ENCODE results near the gene UGT1A8. TPM values are rescaled to one million over a fixed set of nuclear protein-coding genes. Genes with fewer than 3 reads are reported as not detected.

Gene UGT1A8
- total RNA-seq, 1 donor = not detected

DNA sequence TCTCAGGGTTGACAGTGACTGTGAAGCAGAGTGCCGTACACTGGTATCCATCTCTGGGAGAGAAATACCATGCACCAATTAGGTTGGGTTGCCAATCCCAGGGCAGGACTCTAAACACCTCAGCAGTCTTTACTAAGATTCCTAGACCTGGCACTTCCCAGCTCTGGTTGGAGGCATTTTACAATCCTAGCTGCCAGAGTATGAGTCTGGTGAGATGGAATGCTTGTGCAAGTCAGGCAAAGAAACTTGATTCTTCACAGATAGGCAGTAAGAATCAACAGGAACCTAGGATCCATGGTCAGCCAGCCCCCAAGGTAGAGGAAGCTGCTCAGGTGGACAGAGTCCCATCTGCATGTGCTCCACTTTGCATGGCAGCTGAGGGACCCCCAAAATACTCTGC lies 89.3 kb downstream of the UGT1A8 start:
- H3K27ac ChIP-seq (ENCODE audit: low read depth, low read length) = peak overlapping the region; percentile 44

DNA sequence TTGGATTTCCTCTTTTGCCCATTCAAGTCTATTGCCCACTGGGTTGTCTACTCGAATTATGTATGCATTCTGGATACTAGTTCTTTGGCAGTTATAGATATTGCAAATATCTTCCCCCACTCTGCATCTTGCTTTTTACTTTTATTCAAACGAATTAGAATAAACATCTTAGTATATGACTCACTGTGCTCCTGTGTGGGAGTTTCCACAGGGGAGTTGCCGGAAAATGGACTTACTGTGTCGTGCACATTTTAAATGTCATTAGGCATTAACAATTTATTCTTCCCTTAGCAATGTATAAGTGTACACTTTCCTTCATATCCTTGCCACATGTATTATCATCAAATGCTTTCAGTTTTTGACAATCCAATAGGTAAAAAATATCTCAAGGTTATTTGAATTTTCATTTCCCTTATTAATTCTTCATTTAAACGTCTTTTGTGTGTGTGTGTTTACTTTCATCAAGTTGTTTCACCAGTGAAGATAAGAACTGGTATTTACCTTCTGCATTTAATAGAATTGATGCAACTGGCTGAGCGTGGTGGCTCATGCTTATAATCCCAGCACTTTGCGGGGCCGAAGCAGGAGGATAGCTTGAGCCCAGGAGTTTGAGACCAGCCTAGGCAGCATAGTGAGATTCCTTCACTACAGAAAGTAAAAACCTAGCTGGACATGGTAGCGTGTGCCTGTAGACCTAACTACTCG lies 90.7 kb downstream of the UGT1A8 start:
- H3K9me3 ChIP-seq (ENCODE audit: low read depth, low read length) = no peaks in the 10 kb centered on the region
- H2AFZ ChIP-seq (ENCODE audit: low read length) = no peak overlapping the region
- no peaks in the 10 kb centered on the region for H3K79me2 ChIP-seq (ENCODE audit: insufficient read depth, low read length)
- no peaks in the 10 kb centered on the region for H4K20me1 ChIP-seq (ENCODE audit: insufficient read depth, low read length)
- TF ChIP-seq, protein P1, sequence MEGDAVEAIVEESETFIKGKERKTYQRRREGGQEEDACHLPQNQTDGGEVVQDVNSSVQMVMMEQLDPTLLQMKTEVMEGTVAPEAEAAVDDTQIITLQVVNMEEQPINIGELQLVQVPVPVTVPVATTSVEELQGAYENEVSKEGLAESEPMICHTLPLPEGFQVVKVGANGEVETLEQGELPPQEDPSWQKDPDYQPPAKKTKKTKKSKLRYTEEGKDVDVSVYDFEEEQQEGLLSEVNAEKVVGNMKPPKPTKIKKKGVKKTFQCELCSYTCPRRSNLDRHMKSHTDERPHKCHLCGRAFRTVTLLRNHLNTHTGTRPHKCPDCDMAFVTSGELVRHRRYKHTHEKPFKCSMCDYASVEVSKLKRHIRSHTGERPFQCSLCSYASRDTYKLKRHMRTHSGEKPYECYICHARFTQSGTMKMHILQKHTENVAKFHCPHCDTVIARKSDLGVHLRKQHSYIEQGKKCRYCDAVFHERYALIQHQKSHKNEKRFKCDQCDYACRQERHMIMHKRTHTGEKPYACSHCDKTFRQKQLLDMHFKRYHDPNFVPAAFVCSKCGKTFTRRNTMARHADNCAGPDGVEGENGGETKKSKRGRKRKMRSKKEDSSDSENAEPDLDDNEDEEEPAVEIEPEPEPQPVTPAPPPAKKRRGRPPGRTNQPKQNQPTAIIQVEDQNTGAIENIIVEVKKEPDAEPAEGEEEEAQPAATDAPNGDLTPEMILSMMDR (IDR thresholded peaks at IDR 0.05; ENCODE audit: extremely low read depth, low read depth, low read length) = no peak
- H3K4me2 ChIP-seq (ENCODE audit: insufficient read depth, low read length) = peak overlapping the region; percentile 26
- no peak overlapping the region for H3K4me3 ChIP-seq (ENCODE audit: insufficient read depth, low read length)
- H3K27me3 ChIP-seq (ENCODE audit: insufficient read depth, low read length) = peaks cover 9% of the 10 kb centered on the region
- no peak overlapping the region for H3K27ac ChIP-seq (ENCODE audit: low read depth, low read length)
- H3K36me3 ChIP-seq (ENCODE audit: insufficient read depth, low read length) = no peaks in the 10 kb centered on the region
- no peak for DNase-seq (ENCODE audit: insufficient read length, low spot score, missing footprints)
- peaks cover 28% of the 10 kb centered on the region for H3K4me1 ChIP-seq (ENCODE audit: insufficient read depth, low read length)

More for the DNA sequence above, 89.3 kb downstream of the UGT1A8 start:
- Histone ChIP-seq H2AFZ (ENCODE audit: low read length) (no peak overlapping the region), H3K36me3 (ENCODE audit: insufficient read depth, low read length) (no peaks in the 10 kb centered on the region), H3K4me3 (ENCODE audit: insufficient read depth, low read length) (no peak overlapping the region), H3K27me3 (ENCODE audit: insufficient read depth, low read length) (peaks cover 2% of the 10 kb centered on the region), H3K79me2 (ENCODE audit: insufficient read depth, low read length) (no peaks in the 10 kb centered on the region), H3K4me1 (ENCODE audit: insufficient read depth, low read length) (peaks cover 28% of the 10 kb centered on the region), H3K9me3 (ENCODE audit: low read depth, low read length) (no peaks in the 10 kb centered on the region), H3K4me2 (ENCODE audit: insufficient read depth, low read length) (no peak overlapping the region), H4K20me1 (ENCODE audit: insufficient read depth, low read length) (no peaks in the 10 kb centered on the region)
- DNase-seq (ENCODE audit: insufficient read length, low spot score, missing footprints) = no peak
- TF ChIP-seq, protein P1 (IDR thresholded peaks at IDR 0.05; ENCODE audit: extremely low read depth, low read depth, low read length) = no peak

DNA sequence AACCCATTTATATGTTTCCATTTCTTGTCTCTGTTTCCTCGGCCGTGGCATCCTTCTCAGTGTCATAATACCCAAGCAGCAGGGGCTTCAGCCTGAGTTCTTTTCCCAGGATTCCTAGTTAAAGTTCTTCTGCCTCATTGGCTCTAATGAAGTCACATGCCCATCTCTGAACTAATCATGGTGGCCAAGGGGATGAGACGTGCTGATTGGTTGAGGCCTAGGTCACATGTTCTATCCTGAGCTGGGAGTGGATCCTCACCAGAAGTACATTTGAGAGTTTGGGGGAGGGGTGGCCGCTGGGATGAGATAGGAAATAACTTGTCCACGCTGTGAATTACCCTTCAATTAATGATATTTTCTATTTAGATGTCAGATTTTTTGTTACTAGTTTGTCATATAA lies 91.5 kb downstream of the UGT1A8 start:
- no peaks in the 10 kb centered on the region for H3K9me3 ChIP-seq (ENCODE audit: low read depth, low read length)
- H4K20me1 ChIP-seq (ENCODE audit: insufficient read depth, low read length) = no peaks in the 10 kb centered on the region
- H3K36me3 ChIP-seq (ENCODE audit: insufficient read depth, low read length) = no peaks in the 10 kb centered on the region
- no peak overlapping the region for H3K4me2 ChIP-seq (ENCODE audit: insufficient read depth, low read length)
- DNase-seq (ENCODE audit: insufficient read length, low spot score, missing footprints) = no peak
- H3K27me3 ChIP-seq (ENCODE audit: insufficient read depth, low read length) = peaks cover 9% of the 10 kb centered on the region
- TF ChIP-seq, protein P1 (IDR thresholded peaks at IDR 0.05; ENCODE audit: extremely low read depth, low read depth, low read length) = no peak
- H3K4me1 ChIP-seq (ENCODE audit: insufficient read depth, low read length) = peaks cover 28% of the 10 kb centered on the region
- H3K27ac ChIP-seq (ENCODE audit: low read depth, low read length) = no peak overlapping the region
- H2AFZ ChIP-seq (ENCODE audit: low read length) = no peak overlapping the region
- no peaks in the 10 kb centered on the region for H3K79me2 ChIP-seq (ENCODE audit: insufficient read depth, low read length)
- no peak overlapping the region for H3K4me3 ChIP-seq (ENCODE audit: insufficient read depth, low read length)

DNA sequence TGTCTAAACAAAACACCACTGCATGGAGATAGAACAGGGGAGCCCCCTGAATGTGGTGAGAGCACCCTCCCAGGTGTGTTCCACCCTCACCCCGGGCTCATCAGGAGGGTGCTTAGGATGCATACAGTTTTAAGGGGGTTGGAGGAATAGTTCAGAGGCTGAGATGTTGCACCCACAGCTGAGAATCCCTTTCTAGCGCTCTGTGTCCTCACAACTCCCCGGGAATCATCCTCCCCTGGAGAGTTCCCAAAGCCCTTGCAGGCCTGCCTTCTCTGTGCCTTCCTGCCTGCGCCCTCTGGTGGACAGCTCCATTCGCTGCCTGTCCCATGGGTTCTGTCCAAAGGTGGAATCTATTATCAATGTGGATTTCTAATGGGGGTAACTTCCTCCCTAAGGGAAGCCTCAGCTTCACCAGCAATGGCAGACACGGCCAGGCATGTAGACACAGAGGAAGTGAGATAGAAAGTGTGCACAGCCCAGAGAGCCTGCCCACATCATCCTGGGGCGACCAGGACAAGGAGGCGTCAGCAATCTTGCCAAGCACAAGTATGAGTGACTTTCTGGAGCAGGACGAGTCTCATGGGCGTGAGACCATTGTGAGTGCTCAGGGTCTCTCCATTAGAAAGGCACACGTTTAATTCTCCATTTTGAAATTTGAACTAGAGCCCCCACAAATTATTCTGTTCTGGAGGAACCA lies 94.0 kb downstream of the UGT1A8 start:
- Histone ChIP-seq H3K9me3 (ENCODE audit: low read depth, low read length) (no peaks in the 10 kb centered on the region), H3K4me1 (ENCODE audit: insufficient read depth, low read length) (peaks cover 21% of the 10 kb centered on the region), H3K4me3 (ENCODE audit: insufficient read depth, low read length) (no peak overlapping the region), H3K27ac (ENCODE audit: low read depth, low read length) (no peak overlapping the region), H3K27me3 (ENCODE audit: insufficient read depth, low read length) (peaks cover 14% of the 10 kb centered on the region), H3K36me3 (ENCODE audit: insufficient read depth, low read length) (no peaks in the 10 kb centered on the region), H4K20me1 (ENCODE audit: insufficient read depth, low read length) (no peaks in the 10 kb centered on the region), H2AFZ (ENCODE audit: low read length) (no peak overlapping the region), H3K4me2 (ENCODE audit: insufficient read depth, low read length) (no peak overlapping the region), H3K79me2 (ENCODE audit: insufficient read depth, low read length) (no peaks in the 10 kb centered on the region)
- DNase-seq (ENCODE audit: insufficient read length, low spot score, missing footprints) = peak; percentile 92
- TF ChIP-seq, protein P1 (IDR thresholded peaks at IDR 0.05; ENCODE audit: extremely low read depth, low read depth, low read length) = peak; percentile 98
